K562 (cell line): Measurements from ENCODE around the gene EPS8L1. TPM values are rescaled to one million over a fixed set of nuclear protein-coding genes. Genes with fewer than 3 reads are reported as not detected.

Source experiments
- BCL6 ChIP-seq: fragments of 250-450 bp; sonication (Bioruptor Pico); IDR thresholded peaks from 2 replicates; pipeline ENCODE4 v1.4.0; 2020
- ELF2 ChIP-seq: fragments of 250-450 bp; sonication (Bioruptor Pico); IDR thresholded peaks from 2 replicates; pipeline ENCODE4 v1.5.0; 2021; ENCODE audit warnings: mild to moderate bottlenecking
- ETV6 ChIP-seq, 3 experiments: fragments of 150-350 bp in 1 of 3; sonication (generic) in 1 of 3; formaldehyde crosslinking in 1 of 3; IDR thresholded peaks; 2 replicates each; pipeline versions ENCODE4 v1.6.1 to v1.8.0; 2014 to 2022; ENCODE audit warnings: borderline replicate concordance in 2 of 3, low read depth in 2 of 3, antibody characterized with exemption in 1 of 3, low read length in 1 of 3, mild to moderate bottlenecking in 1 of 3, missing genetic modification reagents in 1 of 3
- FOXJ3 ChIP-seq: sonication (generic); formaldehyde crosslinking; IDR thresholded peaks from 2 replicates; pipeline ENCODE4 v1.4.0; 2020; ENCODE audit warnings: mild to moderate bottlenecking, missing genetic modification reagents
- MTA3 ChIP-seq: fragments of 450-650 bp; formaldehyde crosslinking; IDR thresholded peaks from 2 replicates; pipeline ENCODE4 v1.6.1; 2017; ENCODE audit warnings: mild to moderate bottlenecking, borderline replicate concordance
- NFIX ChIP-seq: fragments of 250-450 bp; sonication (Bioruptor Pico); IDR thresholded peaks from 2 replicates; pipeline ENCODE4 v1.4.0; 2020; ENCODE audit warnings: low read depth, mild to moderate bottlenecking, moderate library complexity
- NFYB ChIP-seq: IDR thresholded peaks from 2 replicates; pipeline ENCODE4 v1.6.1; 2011; ENCODE audit warnings: mild to moderate bottlenecking, moderate library complexity; ENCODE audit not compliant: insufficient read length; ENCODE audit errors: extremely low read depth
- SIN3A ChIP-seq, 2 experiments: fragments of 150-350 bp in 1 of 2; IDR thresholded peaks; 2 replicates each; pipeline ENCODE4 v1.6.1; 2011 to 2016; ENCODE audit warnings: borderline replicate concordance in 2 of 2, low read depth in 2 of 2, low read length in 2 of 2, mild to moderate bottlenecking in 2 of 2, moderate library complexity in 2 of 2; ENCODE audit not compliant: control insufficient read depth in 1 of 2
- SIRT6 ChIP-seq: IDR thresholded peaks from one replicate; pipeline ENCODE4 v1.6.1; 2012; ENCODE audit warnings: low read depth, mild to moderate bottlenecking, control low read depth, inconsistent platforms, low read length, moderate library complexity
- TARDBP ChIP-seq: fragments of 450-650 bp; IDR thresholded peaks from 2 replicates; pipeline ENCODE4 v1.6.1; 2016
- ZBTB1 ChIP-seq: sonication (generic); formaldehyde crosslinking; IDR thresholded peaks from 2 replicates; pipeline ENCODE4 v1.8.1; 2023; ENCODE audit warnings: missing genetic modification reagents, low read depth, mild to moderate bottlenecking, borderline replicate concordance
- ZNF253 ChIP-seq: fragments of 250-450 bp; sonication (Bioruptor Pico); conservative IDR thresholded peaks from 2 replicates; pipeline ENCODE4 v1.6.1; 2021; ENCODE audit warnings: mild to moderate bottlenecking
- ZNF717 ChIP-seq: fragments of 250-450 bp; sonication (Bioruptor Pico); IDR thresholded peaks from 2 replicates; pipeline ENCODE4 v1.5.0; 2021
- polyA plus RNA-seq, 8 experiments: library from polyadenylated mRNA; depleted of rRNA in 4 of 8; stranded (reverse) in 5 of 8; unstranded in 3 of 8; fragments of >200 nt; fragmentation: Nextera tagmentation in 2 of 8; fragmentation: Illumina TruSeq in 1 of 8; extraction: Ambion mirVana in 2 of 8; extraction: Trizol in 1 of 8; gene quantifications; 2 replicates each; pipeline versions ENCODE4 v1.2.1 to v1.2.3, GENCODE V29; 2011 to 2014; ENCODE audit warnings: inconsistent platforms in 1 of 8, missing spikeins in 1 of 8
- total RNA-seq, 7 experiments: library from RNA; depleted of rRNA in 6 of 7; stranded (reverse); fragments of >200 nt in 6 of 7; fragmentation: Illumina TruSeq in 2 of 7; extraction: Trizol in 2 of 7; gene quantifications; 2 replicates each; pipeline versions ENCODE4 v1.2.1 to v1.2.3, GENCODE V29; 2011 to 2021; ENCODE audit warnings: low replicate concordance in 1 of 7
- TF ChIP-seq, protein P1 (sequence below): IDR thresholded peaks from 3 replicates; pipeline ENCODE4 v1.6.1; 2011; ENCODE audit warnings: borderline replicate concordance, mild to moderate bottlenecking, moderate library complexity; ENCODE audit not compliant: insufficient read length; ENCODE audit errors: extremely low read depth
- TF ChIP-seq, protein P2 (sequence below): fragments of 450-650 bp; formaldehyde crosslinking; IDR thresholded peaks from 2 replicates; pipeline ENCODE4 v1.4.0; 2020; ENCODE audit warnings: mild to moderate bottlenecking
- TF ChIP-seq, protein P3 (sequence below): fragments of 450-650 bp; formaldehyde crosslinking; IDR thresholded peaks from 2 replicates; pipeline ENCODE4 v1.4.0; 2022; ENCODE audit warnings: missing genetic modification characterization
- TF ChIP-seq, protein P4 (sequence below): fragments of 450-650 bp; IDR thresholded peaks from 2 replicates; pipeline ENCODE4 v1.6.1; 2016; ENCODE audit warnings: low read depth, mild to moderate bottlenecking, moderate library complexity
- TF ChIP-seq, protein P5 (sequence below): IDR thresholded peaks from 2 replicates; pipeline ENCODE4 v1.6.1; 2011; ENCODE audit not compliant: insufficient read length; ENCODE audit errors: extremely low read depth
- TF ChIP-seq, protein P6 (sequence below): sonication (generic); formaldehyde crosslinking; IDR thresholded peaks from 2 replicates; pipeline ENCODE4 v1.8.0; 2022; ENCODE audit warnings: mild to moderate bottlenecking, low read depth, missing genetic modification reagents

Gene EPS8L1
- total and polyA plus RNA-seq, 9 of the 15 experiments (the other 6 are each of a cell fraction or from before 2014, with no cell fraction given) = 0.35 to 22.1 (median 11.9) TPM

- TF ChIP-seq, protein P1, sequence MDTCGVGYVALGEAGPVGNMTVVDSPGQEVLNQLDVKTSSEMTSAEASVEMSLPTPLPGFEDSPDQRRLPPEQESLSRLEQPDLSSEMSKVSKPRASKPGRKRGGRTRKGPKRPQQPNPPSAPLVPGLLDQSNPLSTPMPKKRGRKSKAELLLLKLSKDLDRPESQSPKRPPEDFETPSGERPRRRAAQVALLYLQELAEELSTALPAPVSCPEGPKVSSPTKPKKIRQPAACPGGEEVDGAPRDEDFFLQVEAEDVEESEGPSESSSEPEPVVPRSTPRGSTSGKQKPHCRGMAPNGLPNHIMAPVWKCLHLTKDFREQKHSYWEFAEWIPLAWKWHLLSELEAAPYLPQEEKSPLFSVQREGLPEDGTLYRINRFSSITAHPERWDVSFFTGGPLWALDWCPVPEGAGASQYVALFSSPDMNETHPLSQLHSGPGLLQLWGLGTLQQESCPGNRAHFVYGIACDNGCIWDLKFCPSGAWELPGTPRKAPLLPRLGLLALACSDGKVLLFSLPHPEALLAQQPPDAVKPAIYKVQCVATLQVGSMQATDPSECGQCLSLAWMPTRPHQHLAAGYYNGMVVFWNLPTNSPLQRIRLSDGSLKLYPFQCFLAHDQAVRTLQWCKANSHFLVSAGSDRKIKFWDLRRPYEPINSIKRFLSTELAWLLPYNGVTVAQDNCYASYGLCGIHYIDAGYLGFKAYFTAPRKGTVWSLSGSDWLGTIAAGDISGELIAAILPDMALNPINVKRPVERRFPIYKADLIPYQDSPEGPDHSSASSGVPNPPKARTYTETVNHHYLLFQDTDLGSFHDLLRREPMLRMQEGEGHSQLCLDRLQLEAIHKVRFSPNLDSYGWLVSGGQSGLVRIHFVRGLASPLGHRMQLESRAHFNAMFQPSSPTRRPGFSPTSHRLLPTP = no peak
- TF ChIP-seq ZBTB1 (CRISPR knock-in tag) = peak; percentile 55; the same call in 1 of the 2 replicates
- no peak for TF ChIP-seq ELF2
- TF ChIP-seq, protein P2, sequence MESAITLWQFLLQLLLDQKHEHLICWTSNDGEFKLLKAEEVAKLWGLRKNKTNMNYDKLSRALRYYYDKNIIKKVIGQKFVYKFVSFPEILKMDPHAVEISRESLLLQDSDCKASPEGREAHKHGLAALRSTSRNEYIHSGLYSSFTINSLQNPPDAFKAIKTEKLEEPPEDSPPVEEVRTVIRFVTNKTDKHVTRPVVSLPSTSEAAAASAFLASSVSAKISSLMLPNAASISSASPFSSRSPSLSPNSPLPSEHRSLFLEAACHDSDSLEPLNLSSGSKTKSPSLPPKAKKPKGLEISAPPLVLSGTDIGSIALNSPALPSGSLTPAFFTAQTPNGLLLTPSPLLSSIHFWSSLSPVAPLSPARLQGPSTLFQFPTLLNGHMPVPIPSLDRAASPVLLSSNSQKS (CRISPR knock-in tag) = no peak
- TF ChIP-seq, protein P3, sequence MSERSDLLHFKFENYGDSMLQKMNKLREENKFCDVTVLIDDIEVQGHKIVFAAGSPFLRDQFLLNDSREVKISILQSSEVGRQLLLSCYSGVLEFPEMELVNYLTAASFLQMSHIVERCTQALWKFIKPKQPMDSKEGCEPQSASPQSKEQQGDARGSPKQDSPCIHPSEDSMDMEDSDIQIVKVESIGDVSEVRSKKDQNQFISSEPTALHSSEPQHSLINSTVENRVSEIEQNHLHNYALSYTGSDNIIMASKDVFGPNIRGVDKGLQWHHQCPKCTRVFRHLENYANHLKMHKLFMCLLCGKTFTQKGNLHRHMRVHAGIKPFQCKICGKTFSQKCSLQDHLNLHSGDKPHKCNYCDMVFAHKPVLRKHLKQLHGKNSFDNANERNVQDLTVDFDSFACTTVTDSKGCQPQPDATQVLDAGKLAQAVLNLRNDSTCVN (CRISPR knock-in tag) = no peak
- no peak for TF ChIP-seq TARDBP
- peak; percentile 99 to 100 for TF ChIP-seq ETV6 (IDR thresholded peaks at IDR 0.05; ENCODE audit: borderline replicate concordance in 1 of 2, low read depth in 2 of 2, low read length in 1 of 2)
- TF ChIP-seq ETV6 (CRISPR knock-in tag; IDR thresholded peaks at IDR 0.05; ENCODE audit: borderline replicate concordance) = no peak
- TF ChIP-seq, protein P4, sequence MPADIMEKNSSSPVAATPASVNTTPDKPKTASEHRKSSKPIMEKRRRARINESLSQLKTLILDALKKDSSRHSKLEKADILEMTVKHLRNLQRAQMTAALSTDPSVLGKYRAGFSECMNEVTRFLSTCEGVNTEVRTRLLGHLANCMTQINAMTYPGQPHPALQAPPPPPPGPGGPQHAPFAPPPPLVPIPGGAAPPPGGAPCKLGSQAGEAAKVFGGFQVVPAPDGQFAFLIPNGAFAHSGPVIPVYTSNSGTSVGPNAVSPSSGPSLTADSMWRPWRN = no peak
- TF ChIP-seq BCL6 = no peak; the same call in 1 of the 2 replicates
- TF ChIP-seq, protein P5, sequence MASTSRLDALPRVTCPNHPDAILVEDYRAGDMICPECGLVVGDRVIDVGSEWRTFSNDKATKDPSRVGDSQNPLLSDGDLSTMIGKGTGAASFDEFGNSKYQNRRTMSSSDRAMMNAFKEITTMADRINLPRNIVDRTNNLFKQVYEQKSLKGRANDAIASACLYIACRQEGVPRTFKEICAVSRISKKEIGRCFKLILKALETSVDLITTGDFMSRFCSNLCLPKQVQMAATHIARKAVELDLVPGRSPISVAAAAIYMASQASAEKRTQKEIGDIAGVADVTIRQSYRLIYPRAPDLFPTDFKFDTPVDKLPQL = no peak
- peak; percentile 45; the same call in 1 of the 2 replicates for TF ChIP-seq MTA3
- TF ChIP-seq ZNF253 (CRISPR knock-in tag) = no peak
- no peak for TF ChIP-seq NFIX (CRISPR knock-in tag)
- TF ChIP-seq SIRT6 = no peak
- no peak for TF ChIP-seq FOXJ3
- TF ChIP-seq ZNF717 = no peak
- TF ChIP-seq, protein P6, sequence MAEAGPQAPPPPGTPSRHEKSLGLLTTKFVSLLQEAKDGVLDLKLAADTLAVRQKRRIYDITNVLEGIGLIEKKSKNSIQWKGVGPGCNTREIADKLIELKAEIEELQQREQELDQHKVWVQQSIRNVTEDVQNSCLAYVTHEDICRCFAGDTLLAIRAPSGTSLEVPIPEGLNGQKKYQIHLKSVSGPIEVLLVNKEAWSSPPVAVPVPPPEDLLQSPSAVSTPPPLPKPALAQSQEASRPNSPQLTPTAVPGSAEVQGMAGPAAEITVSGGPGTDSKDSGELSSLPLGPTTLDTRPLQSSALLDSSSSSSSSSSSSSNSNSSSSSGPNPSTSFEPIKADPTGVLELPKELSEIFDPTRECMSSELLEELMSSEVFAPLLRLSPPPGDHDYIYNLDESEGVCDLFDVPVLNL (CRISPR knock-in tag) = no peak
- TF ChIP-seq NFYB = no peak
- no peak; a peak in 1 of 4 replicates for TF ChIP-seq SIN3A (IDR thresholded peaks at IDR 0.05; ENCODE audit: borderline replicate concordance in 2 of 2, control insufficient read depth in 1 of 2, low read depth in 2 of 2, low read length in 2 of 2)
Measured at GRCh38 chr19:55041627-55042343, 33.9 kb upstream of the EPS8L1 start (continued).
